H9 (cell line): Measurements from ENCODE around the gene CNPPD1. TPM values are rescaled to one million over a fixed set of nuclear protein-coding genes. Genes with fewer than 3 reads are reported as not detected.

Experiments used
- DNase-seq: peaks from one replicate; pipeline ENCODE4 v3.0.0-alpha.2; 2017
- H2AFZ ChIP-seq: one replicate; pipeline ENCODE4 v1.6.1; 2013; ENCODE audit warnings: mild to moderate bottlenecking, low read length, control low read depth, moderate library complexity
- H2AK5ac ChIP-seq: 2 replicates; pipeline ENCODE4 v1.6.1; 2013; ENCODE audit warnings: low read length, control low read depth, mixed read lengths; ENCODE audit not compliant: insufficient read length
- H2BK120ac ChIP-seq: one replicate; pipeline ENCODE4 v1.6.1; 2013; ENCODE audit warnings: low read depth, mild to moderate bottlenecking, low read length, control low read depth, inconsistent platforms; ENCODE audit not compliant: poor library complexity, severe bottlenecking
- H2BK12ac ChIP-seq: 2 replicates; pipeline ENCODE4 v1.6.1; 2013; ENCODE audit warnings: low read length, control low read depth, mixed read lengths, low read depth; ENCODE audit not compliant: insufficient read length
- H2BK15ac ChIP-seq: 2 replicates; pipeline ENCODE4 v1.6.1; 2013; ENCODE audit warnings: low read depth, low read length, control low read depth
- H2BK20ac ChIP-seq: one replicate; pipeline ENCODE4 v1.6.1; 2013; ENCODE audit warnings: low read depth, mild to moderate bottlenecking, low read length, control low read depth, inconsistent platforms; ENCODE audit not compliant: poor library complexity, severe bottlenecking
- H2BK5ac ChIP-seq: 2 replicates; pipeline ENCODE4 v1.6.1; 2013; ENCODE audit warnings: low read length, control low read depth, mixed read lengths; ENCODE audit not compliant: insufficient read length
- H3K14ac ChIP-seq: 2 replicates; pipeline ENCODE4 v1.6.1; 2013; ENCODE audit warnings: low read length, control low read depth; ENCODE audit not compliant: insufficient read depth
- H3K18ac ChIP-seq: 2 replicates; pipeline ENCODE4 v1.6.1; 2013; ENCODE audit warnings: low read depth, mild to moderate bottlenecking, mixed read lengths, low read length, control low read depth; ENCODE audit not compliant: insufficient read length
- H3K23ac ChIP-seq: 2 replicates; pipeline ENCODE4 v1.6.1; 2013; ENCODE audit warnings: low read length, control low read depth, mixed read lengths, low read depth; ENCODE audit not compliant: insufficient read length
- H3K23me2 ChIP-seq: 2 replicates; pipeline ENCODE4 v1.6.1; 2013; ENCODE audit warnings: low read depth, mild to moderate bottlenecking, mixed read lengths, low read length, control low read depth; ENCODE audit not compliant: insufficient read length, poor library complexity, severe bottlenecking
- H3K27ac ChIP-seq: 2 replicates; pipeline ENCODE4 v1.5.1; 2013; ENCODE audit warnings: low read length, control low read depth, mixed read lengths, low read depth; ENCODE audit not compliant: insufficient read length
- H3K27me3 ChIP-seq: 2 replicates; pipeline ENCODE4 v1.6.1; 2013; ENCODE audit warnings: low read length, control low read depth, inconsistent platforms; ENCODE audit not compliant: insufficient read depth
- H3K4ac ChIP-seq: 2 replicates; pipeline ENCODE4 v1.6.1; 2013; ENCODE audit warnings: low read depth, mild to moderate bottlenecking, control low read depth, inconsistent platforms, low read length, moderate library complexity
- H3K4me1 ChIP-seq: 2 replicates; pipeline ENCODE4 v1.6.1; 2013; ENCODE audit warnings: low read length, control low read depth, inconsistent platforms; ENCODE audit not compliant: insufficient read depth
- H3K4me2 ChIP-seq: 2 replicates; pipeline ENCODE4 v1.6.1; 2013; ENCODE audit warnings: low read length, control low read depth, mixed read lengths; ENCODE audit not compliant: insufficient read length, insufficient read depth
- H3K56ac ChIP-seq: 2 replicates; pipeline ENCODE4 v1.6.1; 2013; ENCODE audit warnings: low read depth, mild to moderate bottlenecking, mixed read lengths, low read length, control low read depth; ENCODE audit not compliant: insufficient read length
- H3K79me1 ChIP-seq: 2 replicates; pipeline ENCODE4 v1.6.1; 2013; ENCODE audit warnings: low read depth, mild to moderate bottlenecking, moderate library complexity, low read length, control low read depth, inconsistent platforms; ENCODE audit not compliant: insufficient read depth, poor library complexity, severe bottlenecking
- H3K79me2 ChIP-seq: 2 replicates; pipeline ENCODE4 v1.6.1; 2013; ENCODE audit warnings: low read length, control low read depth, inconsistent platforms; ENCODE audit not compliant: insufficient read depth
- H3K9ac ChIP-seq: 2 replicates; pipeline ENCODE4 v1.6.1; 2013; ENCODE audit warnings: low read length, control low read depth, mixed read lengths; ENCODE audit not compliant: insufficient read length; ENCODE audit errors: extremely low read depth
- H3K9me3 ChIP-seq: one replicate; pipeline ENCODE4 v1.6.1; 2013; ENCODE audit warnings: low read depth, low read length, inconsistent platforms; ENCODE audit not compliant: control insufficient read depth
- H3T11ph ChIP-seq: one replicate; pipeline ENCODE4 v1.6.1; 2013; ENCODE audit warnings: mild to moderate bottlenecking, low read length, control low read depth, inconsistent platforms
- H4K20me1 ChIP-seq: one replicate; pipeline ENCODE4 v1.6.1; 2013; ENCODE audit not compliant: control insufficient read depth, insufficient read length, insufficient read depth
- H4K5ac ChIP-seq: 2 replicates; pipeline ENCODE4 v1.6.1; 2013; ENCODE audit warnings: low read depth, mild to moderate bottlenecking, mixed read lengths, low read length, control low read depth; ENCODE audit not compliant: insufficient read length
- H4K8ac ChIP-seq: replicated peaks from 2 replicates; pipeline ENCODE4 v1.6.1; 2013; ENCODE audit warnings: low read length, control low read depth, mixed read lengths, low read depth; ENCODE audit not compliant: insufficient read length
- H4K91ac ChIP-seq: 2 replicates; pipeline ENCODE4 v1.6.1; 2013; ENCODE audit warnings: low read depth, mild to moderate bottlenecking, moderate library complexity, mixed read lengths, low read length, control low read depth; ENCODE audit not compliant: insufficient read length
- H3K27ac Mint-ChIP-seq, 3 experiments: 2 replicates in 2 of 3; 3 replicates in 1 of 3; pipeline ENCODE4 v1.8.0; 2020 to 2021; ENCODE audit warnings: mixed read lengths in 3 of 3, mild to moderate bottlenecking in 1 of 3, moderate library complexity in 1 of 3
- H3K27me3 Mint-ChIP-seq: 2 replicates; pipeline ENCODE4 v1.8.0; 2021; ENCODE audit warnings: low read depth, mild to moderate bottlenecking, moderate library complexity, mixed read lengths
- H3K36me3 Mint-ChIP-seq, 3 experiments: 2 replicates in 2 of 3; 3 replicates in 1 of 3; pipeline ENCODE4 v1.8.0; 2020 to 2021; ENCODE audit warnings: low read depth in 3 of 3, mixed read lengths in 3 of 3; ENCODE audit not compliant: insufficient read depth in 1 of 3
- H3K4me1 Mint-ChIP-seq, 2 experiments: 2 replicates each; pipeline ENCODE4 v1.8.0; 2020; ENCODE audit warnings: mixed read lengths in 2 of 2
- H3K4me3 Mint-ChIP-seq, 2 experiments: 2 replicates in 1 of 2; 3 replicates in 1 of 2; pipeline ENCODE4 v1.8.0; 2020 to 2021; ENCODE audit warnings: mild to moderate bottlenecking in 2 of 2, mixed read lengths in 2 of 2, moderate library complexity in 1 of 2
- H3K9me3 Mint-ChIP-seq, 2 experiments: 2 replicates in 1 of 2; 3 replicates in 1 of 2; pipeline ENCODE4 v1.8.0; 2020; ENCODE audit warnings: mild to moderate bottlenecking in 2 of 2, mixed read lengths in 2 of 2, moderate library complexity in 1 of 2
- CTCF ChIP-seq: fragments of 200-600 bp; sonication (generic); conservative IDR thresholded peaks from 3 replicates; pipeline ENCODE4 v1.8.0; 2021; ENCODE audit warnings: antibody characterized with exemption, mild to moderate bottlenecking
- WGBS: extraction: QIAGEN DNeasy Blood & Tissue Kit; methylation state at CpG from one replicate; pipeline ENCODE4 v1.1.7; 2013; ENCODE audit warnings: missing lambda C conversion rate, low lambda C conversion rate, mixed read lengths; ENCODE audit not compliant: insufficient read length; ENCODE audit errors: extremely low coverage; 5-methylcytosine and 5-hydroxymethylcytosine counted together
- total RNA-seq: library from RNA; stranded (reverse); gene quantifications from 2 replicates; pipeline ENCODE4 v1.2.1, GENCODE V29; 2021

Gene CNPPD1
- total RNA-seq, 1 experiment from 2014 or later, result 33.0 TPM

GRCh38 chr2:219178377-219179175 lies 1.9 kb upstream of the CNPPD1 start:
- Mint-ChIP-seq H3K9me3 (no peaks in the 10 kb centered on the region; a peak in 2 of 5 replicates), H3K27ac (peak overlapping the region in 1 of 3 experiments; percentile 91; a peak in 1 of 7 replicates), H3K4me3 (peak overlapping the region; percentile 83 to 90), H3K36me3 (peaks cover 18 to 52% (median 41%) of the 10 kb centered on the region in 3 experiments), H3K4me1 (peaks cover 13 to 22% of the 10 kb centered on the region in 2 experiments), H3K27me3 (no peaks in the 10 kb centered on the region; the same call in 1 of the 2 replicates)
- no peak overlapping the region for H3K18ac ChIP-seq
- H4K5ac ChIP-seq, result no peak overlapping the region
- H3K79me1 ChIP-seq, result peaks cover 3% of the 10 kb centered on the region
- no CpG with 5 or more reads among the region's 45 CpGs for WGBS
- no peaks in the 10 kb centered on the region for H3K27me3 ChIP-seq
- 0 out of 2 replicates have a peak, but pooled peaks cover 3% of the 10 kb centered on the region for H3K4me1 ChIP-seq
- no peak for DNase-seq
- H2BK120ac ChIP-seq, result no peak overlapping the region
- peaks cover 18% of the 10 kb centered on the region for H3K23me2 ChIP-seq
- H2BK5ac ChIP-seq, result no peak overlapping the region
- H3K9me3 ChIP-seq, result no peaks in the 10 kb centered on the region
- H3K56ac ChIP-seq, result no peak overlapping the region
- TF ChIP-seq CTCF, result no peak; the same call in 2 of the 3 replicates
- H3K27ac ChIP-seq, result no peak overlapping the region
- no peaks in the 10 kb centered on the region for H3K79me2 ChIP-seq
- H3K14ac ChIP-seq, result no peak overlapping the region
- H3K23ac ChIP-seq, result no peak overlapping the region
- H2BK20ac ChIP-seq, result no peak overlapping the region
- H3T11ph ChIP-seq, result no peak overlapping the region
- no peak overlapping the region for H2BK15ac ChIP-seq
- no peak overlapping the region for H4K8ac ChIP-seq
- no peaks in the 10 kb centered on the region for H4K20me1 ChIP-seq
- H3K4ac ChIP-seq, result no peak overlapping the region
- no peak overlapping the region for H4K91ac ChIP-seq
- H3K9ac ChIP-seq, result peak overlapping the region; percentile 60
- no peak overlapping the region for H2BK12ac ChIP-seq
- H2AK5ac ChIP-seq, result no peak overlapping the region
- H2AFZ ChIP-seq, result no peak overlapping the region
- peak overlapping the region; percentile 99 for H3K4me2 ChIP-seq
